ENCODE results near the gene ANXA5. TPM values are rescaled to one million over a fixed set of nuclear protein-coding genes. Genes with fewer than 3 reads are reported as not detected.

The ANXA5 gene
- total and polyA plus RNA-seq, 4 donors: 71.0 to 131 (median 87.0) TPM

DNA sequence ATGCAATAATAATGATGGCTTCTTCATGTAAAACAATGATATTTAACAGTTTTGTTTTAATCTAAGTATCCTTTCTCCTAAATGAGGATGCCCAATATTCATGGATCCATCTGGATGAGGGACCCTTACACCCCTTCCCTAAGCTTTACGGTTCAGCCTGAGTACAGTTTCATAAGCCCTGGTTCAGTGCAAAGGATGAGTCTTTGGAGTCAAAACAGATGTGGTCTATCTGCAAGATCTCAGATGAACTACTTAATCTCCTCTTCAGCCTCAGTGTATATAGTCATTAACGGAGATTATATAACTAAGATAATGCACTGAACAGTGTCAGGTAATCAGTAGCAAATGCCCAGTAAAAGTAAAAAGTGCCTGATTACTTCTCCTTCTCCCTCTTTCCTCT is 22.1 kb downstream of the ANXA5 start:
- Histone ChIP-seq H3K27ac (ENCODE audit: low read depth in 1 of 2, low read length in 2 of 2) (no peak overlapping the region), H3K4me3 (ENCODE audit: low read depth in 1 of 3, low read length in 3 of 3) (no peak overlapping the region), H3K9ac (ENCODE audit: low read depth in 1 of 2, low read length in 2 of 2) (no peak overlapping the region), H3K4me1 (ENCODE audit: control insufficient read depth in 4 of 4, insufficient read depth in 4 of 4, low read length in 3 of 4) (no peaks in the 10 kb centered on the region), H3K27me3 (ENCODE audit: control insufficient read depth in 4 of 4, insufficient read depth in 4 of 4, low read length in 3 of 4) (no peaks in the 10 kb centered on the region), H3K9me3 (ENCODE audit: control insufficient read depth in 4 of 4, low read length in 3 of 4) (no peaks in the 10 kb centered on the region), H3K36me3 (ENCODE audit: control insufficient read depth in 4 of 4, insufficient read depth in 3 of 4, low read depth in 1 of 4, low read length in 3 of 4) (peaks cover 6 to 61% (median 50%) of the 10 kb centered on the region in 4 donors)
- WGBS: 97% methylated on average over 2 of the region's 2 CpGs
- TF ChIP-seq HNF4A (conservative IDR thresholded peaks at IDR 0.05): no peak
- no peak for DNase-seq (ENCODE audit: low spot score)

GRCh38 chr4:121674191-121674590 is 22.6 kb downstream of the ANXA5 start:
- Histone ChIP-seq H3K27ac (ENCODE audit: low read depth in 1 of 2, low read length in 2 of 2) (no peak overlapping the region), H3K27me3 (ENCODE audit: control insufficient read depth in 4 of 4, insufficient read depth in 4 of 4, low read length in 3 of 4) (no peaks in the 10 kb centered on the region), H3K4me3 (ENCODE audit: low read depth in 1 of 3, low read length in 3 of 3) (no peak overlapping the region), H3K9ac (ENCODE audit: low read depth in 1 of 2, low read length in 2 of 2) (no peak overlapping the region), H3K4me1 (ENCODE audit: control insufficient read depth in 4 of 4, insufficient read depth in 4 of 4, low read length in 3 of 4) (no peaks in the 10 kb centered on the region), H3K36me3 (ENCODE audit: control insufficient read depth in 4 of 4, insufficient read depth in 3 of 4, low read depth in 1 of 4, low read length in 3 of 4) (peaks cover 4 to 60% (median 51%) of the 10 kb centered on the region in 4 donors), H3K9me3 (ENCODE audit: control insufficient read depth in 4 of 4, low read length in 3 of 4) (no peaks in the 10 kb centered on the region)
- whole genome bisulfite sequencing: 93% methylated on average over 1 of the region's 1 CpG
- DNase-seq (ENCODE audit: low spot score): no peak
- TF ChIP-seq EGR1 (IDR thresholded peaks at IDR 0.05; ENCODE audit: low read depth in 2 of 2): no peak

GRCh38 chr4:121669163-121669550 is 27.6 kb downstream of the ANXA5 start:
- no peak overlapping the region for H3K27ac ChIP-seq (ENCODE audit: low read depth in 1 of 2, low read length in 2 of 2)
- peaks cover 2 to 57% (median 45%) of the 10 kb centered on the region in 4 donors for H3K36me3 ChIP-seq (ENCODE audit: control insufficient read depth in 4 of 4, insufficient read depth in 3 of 4, low read depth in 1 of 4, low read length in 3 of 4)
- DNase-seq (ENCODE audit: low spot score): no peak
- no peaks in the 10 kb centered on the region for H3K4me1 ChIP-seq (ENCODE audit: control insufficient read depth in 4 of 4, insufficient read depth in 4 of 4, low read length in 3 of 4)
- no peaks in the 10 kb centered on the region for H3K27me3 ChIP-seq (ENCODE audit: control insufficient read depth in 4 of 4, insufficient read depth in 4 of 4, low read length in 3 of 4)
- H3K4me3 ChIP-seq (ENCODE audit: low read depth in 1 of 3, low read length in 3 of 3): no peak overlapping the region
- WGBS: 84% methylated on average over 2 of the region's 2 CpGs
- TF ChIP-seq REST (IDR thresholded peaks at IDR 0.05): no peak
- no peak overlapping the region for H3K9ac ChIP-seq (ENCODE audit: low read depth in 1 of 2, low read length in 2 of 2)
- no peaks in the 10 kb centered on the region for H3K9me3 ChIP-seq (ENCODE audit: control insufficient read depth in 4 of 4, low read length in 3 of 4)

DNA sequence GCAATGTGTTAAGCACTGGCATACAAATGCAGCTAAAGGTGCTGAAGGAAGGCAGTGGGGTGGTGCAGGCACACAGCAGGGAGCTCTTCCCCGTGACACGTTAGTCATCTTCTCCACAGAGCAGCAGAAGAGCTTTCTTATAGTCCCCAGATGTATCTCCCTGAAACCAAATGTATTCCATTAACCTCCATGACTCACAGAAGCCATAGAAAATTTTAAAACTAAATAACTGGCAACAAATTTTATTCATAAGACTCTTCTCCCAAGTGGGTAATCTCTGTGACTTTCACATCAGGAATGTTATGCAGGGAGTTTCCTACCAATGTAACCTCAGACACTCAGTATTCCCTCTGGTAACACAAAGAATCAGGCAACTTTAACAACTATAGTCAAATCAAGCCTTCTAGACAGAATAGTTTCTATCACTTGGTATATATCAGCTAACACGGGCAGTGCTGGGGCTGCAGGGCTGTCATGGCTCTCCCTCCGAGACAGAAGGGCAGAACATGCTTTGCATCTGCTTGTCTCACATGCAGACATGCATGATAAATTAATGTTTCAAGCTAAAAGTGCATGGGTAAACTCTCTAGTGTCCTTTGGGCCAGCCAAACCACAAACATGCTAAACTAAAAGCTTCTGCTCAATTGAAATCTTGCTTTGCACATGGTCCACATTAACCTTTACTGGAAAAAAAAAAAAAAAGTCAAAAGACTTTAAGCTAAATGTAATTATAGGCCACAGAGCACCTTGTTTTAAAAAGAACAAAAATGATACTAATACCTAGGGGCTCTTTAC is 28.2 kb downstream of the ANXA5 start:
- no peak overlapping the region for H3K4me3 ChIP-seq (ENCODE audit: low read depth in 1 of 3, low read length in 3 of 3)
- DNase-seq (ENCODE audit: low spot score): no peak
- H3K9me3 ChIP-seq (ENCODE audit: control insufficient read depth in 4 of 4, low read length in 3 of 4): no peaks in the 10 kb centered on the region
- H3K27ac ChIP-seq (ENCODE audit: low read depth in 1 of 2, low read length in 2 of 2): no peak overlapping the region
- H3K4me1 ChIP-seq (ENCODE audit: control insufficient read depth in 4 of 4, insufficient read depth in 4 of 4, low read length in 3 of 4): no peaks in the 10 kb centered on the region
- H3K9ac ChIP-seq (ENCODE audit: low read depth in 1 of 2, low read length in 2 of 2): no peak overlapping the region
- 96% methylated on average over 4 of the region's 4 CpGs for WGBS
- peaks cover 2 to 57% (median 45%) of the 10 kb centered on the region in 4 donors for H3K36me3 ChIP-seq (ENCODE audit: control insufficient read depth in 4 of 4, insufficient read depth in 3 of 4, low read depth in 1 of 4, low read length in 3 of 4)
- no peaks in the 10 kb centered on the region for H3K27me3 ChIP-seq (ENCODE audit: control insufficient read depth in 4 of 4, insufficient read depth in 4 of 4, low read length in 3 of 4)
- TF ChIP-seq, protein P1, sequence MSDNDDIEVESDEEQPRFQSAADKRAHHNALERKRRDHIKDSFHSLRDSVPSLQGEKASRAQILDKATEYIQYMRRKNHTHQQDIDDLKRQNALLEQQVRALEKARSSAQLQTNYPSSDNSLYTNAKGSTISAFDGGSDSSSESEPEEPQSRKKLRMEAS (IDR thresholded peaks at IDR 0.05): no peak
